Putamen (tissue), 1 donor: Measurements from ENCODE around the gene FRMD4A.
A peak's percentile ranks its signal among the peaks of the same experiment; 100 is the strongest.

Experiments
- DNase-seq: peaks from one replicate; pipeline ENCODE4 v3.0.0-alpha.2; 2016; ENCODE audit warnings: low spot score

The FRMD4A gene

GRCh38 chr10:14330388-14331061 is at the start of gene FRMD4A:
Gene FRMD4A (minus strand): TSS chr10:14330924.
- peak; percentile 49 for DNase-seq

- peak; percentile 27 for DNase-seq
These were observed 49.0 kb upstream of the FRMD4A start for GRCh38 chr10:14379556-14380280.

- no peak for DNase-seq
These were observed 47.8 kb upstream of the FRMD4A start for GRCh38 chr10:14378387-14378960.

GRCh38 chr10:14377591-14378175 is 47.0 kb upstream of the FRMD4A start:
- DNase-seq = no peak

GRCh38 chr10:14374745-14375445 is 44.2 kb upstream of the FRMD4A start:
- DNase-seq = no peak

- DNase-seq = no peak
These were observed 41.9 kb upstream of the FRMD4A start for GRCh38 chr10:14372606-14373005.

GRCh38 chr10:14371581-14371980 is 40.9 kb upstream of the FRMD4A start:
- no peak for DNase-seq

GRCh38 chr10:14370894-14371293 is 40.2 kb upstream of the FRMD4A start:
- no peak for DNase-seq

GRCh38 chr10:14369906-14370305 is 39.2 kb upstream of the FRMD4A start:
- DNase-seq = no peak

GRCh38 chr10:14366760-14367159 is 36.0 kb upstream of the FRMD4A start:
- no peak for DNase-seq

GRCh38 chr10:14365266-14365665 is 34.5 kb upstream of the FRMD4A start:
- DNase-seq = no peak

GRCh38 chr10:14362104-14362503 is 31.4 kb upstream of the FRMD4A start:
- no peak for DNase-seq

GRCh38 chr10:14360961-14361360 is 30.2 kb upstream of the FRMD4A start:
- DNase-seq = no peak

- DNase-seq = no peak
These were observed 29.8 kb upstream of the FRMD4A start for GRCh38 chr10:14360515-14360914.

GRCh38 chr10:14358886-14359573 is 28.3 kb upstream of the FRMD4A start:
- no peak for DNase-seq

- DNase-seq = no peak
These were observed 26.2 kb upstream of the FRMD4A start for GRCh38 chr10:14356921-14357320.

- no peak for DNase-seq
These were observed 25.0 kb upstream of the FRMD4A start for GRCh38 chr10:14355750-14356149.

- no peak for DNase-seq
These were observed 22.7 kb upstream of the FRMD4A start for GRCh38 chr10:14353291-14353913.

GRCh38 chr10:14350006-14350405 is 19.3 kb upstream of the FRMD4A start:
- no peak for DNase-seq

- DNase-seq = peak; percentile 52
These were observed 18.4 kb upstream of the FRMD4A start for GRCh38 chr10:14349081-14349480.

- no peak for DNase-seq
These were observed 14.5 kb upstream of the FRMD4A start for GRCh38 chr10:14345262-14345661.
